Activated naive CD4-positive, alpha-beta T cell treated with anti-CD3 and anti-CD28 coated beads, Interleukin-2, amount 50 U/mL, for 72 hours (primary cell): Measurements from ENCODE around the gene CDH11. TPM values are rescaled to one million over a fixed set of nuclear protein-coding genes. Genes with fewer than 3 reads are reported as not detected.

Source experiments
- ATAC-seq, 2 donors: fragments of 150-1000 bp; cut with Tn5 transposase; 2 replicates each; pipeline ENCODE4 v1.10.0; 2021; ENCODE audit warnings: mild to moderate bottlenecking in 2 of 2, moderate library complexity in 2 of 2
- DNase-seq, 2 donors: peaks; one replicate each; pipeline ENCODE4 v3.0.0; 2021 to 2022; ENCODE audit warnings: low spot score in 2 of 2
- H3K27ac Mint-ChIP-seq, 2 donors: one replicate each; pipeline ENCODE4 v1.8.0; 2022; ENCODE audit warnings: mild to moderate bottlenecking in 2 of 2, mixed read lengths in 2 of 2
- H3K36me3 Mint-ChIP-seq, 2 donors: one replicate each; pipeline ENCODE4 v1.8.0; 2022; ENCODE audit warnings: mixed read lengths in 2 of 2
- H3K9me3 Mint-ChIP-seq, 2 donors: one replicate each; pipeline ENCODE4 v1.8.0; 2022; ENCODE audit warnings: mixed read lengths in 2 of 2
- total RNA-seq, 2 donors: library from RNA; stranded (reverse); gene quantifications; one replicate each; pipeline ENCODE4 v1.2.3, GENCODE V29; 2022

Gene CDH11
- total RNA-seq, 2 donors from 2014 or later: not detected

DNA sequence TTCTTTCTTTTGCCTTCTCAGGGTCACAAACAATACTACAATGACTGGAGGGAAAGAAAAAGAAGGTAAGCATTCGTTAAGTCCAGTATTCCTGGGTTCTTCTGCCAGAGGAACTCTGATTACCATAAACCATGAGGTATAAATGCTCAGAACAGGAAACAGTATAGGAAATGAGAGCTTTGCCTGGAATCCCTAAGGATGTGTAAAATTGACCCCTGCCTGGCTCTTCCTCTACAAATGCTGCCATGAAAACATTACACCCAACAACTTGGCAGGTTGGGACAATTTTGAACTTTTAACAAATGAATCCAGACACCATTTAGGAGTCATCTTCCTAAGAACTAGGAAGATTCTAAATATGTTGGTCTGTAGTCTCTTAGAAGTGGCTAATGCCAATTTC is 173.8 kb downstream of the CDH11 start:
- Mint-ChIP-seq H3K27ac (no peak overlapping the region), H3K9me3 (peaks cover 29 to 40% of the 10 kb centered on the region in 2 donors), H3K36me3 (peaks cover 5% of the 10 kb centered on the region in 2 donors)
- ATAC-seq (no peak), DNase-seq (no peak)

DNA sequence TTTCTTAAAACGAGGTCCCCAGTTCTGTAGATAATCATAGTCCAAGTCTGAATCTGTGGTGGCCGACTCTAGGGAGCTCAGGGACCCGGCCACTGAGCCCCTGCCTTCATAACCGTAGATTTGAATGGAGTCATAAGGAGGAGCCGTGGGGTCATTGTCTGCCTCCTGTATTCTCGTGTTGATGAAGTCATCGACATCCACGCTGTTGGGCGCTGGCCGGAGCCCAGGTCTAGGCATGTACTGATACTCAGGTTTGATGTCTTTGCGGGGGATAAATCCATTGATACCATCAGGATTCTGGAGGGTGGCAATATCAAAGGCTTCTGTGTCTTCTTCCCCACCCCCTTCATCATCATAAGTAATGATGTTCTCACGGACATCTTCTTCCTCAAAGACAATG is 174.2 kb downstream of the CDH11 start:
- H3K36me3 Mint-ChIP-seq: peaks cover 5% of the 10 kb centered on the region in 2 donors
- DNase-seq (no peak), ATAC-seq (no peak)
- peaks cover 30 to 42% of the 10 kb centered on the region in 2 donors for H3K9me3 Mint-ChIP-seq
- H3K27ac Mint-ChIP-seq: no peak overlapping the region

DNA sequence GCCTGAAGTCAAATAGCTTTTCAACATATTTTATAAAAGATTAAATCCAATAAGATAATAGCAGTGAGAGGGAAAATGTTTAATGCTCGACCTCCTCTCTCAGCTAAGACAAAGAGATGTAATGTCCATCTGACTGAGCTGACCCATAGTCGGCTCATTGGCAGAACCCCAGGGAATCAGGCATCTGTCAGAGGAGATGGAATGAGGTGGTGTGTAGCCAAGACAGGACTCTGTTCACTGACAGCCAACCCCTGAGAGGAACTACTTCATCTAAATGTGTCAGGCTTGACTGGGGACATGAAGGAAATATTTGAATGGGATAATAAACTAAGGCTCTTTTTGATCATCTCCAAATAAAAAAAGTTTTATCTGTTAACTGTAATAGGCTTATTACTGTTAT is 188.0 kb downstream of the CDH11 start:
- H3K36me3 Mint-ChIP-seq: peaks cover 0 to 4% of the 10 kb centered on the region in 2 donors
- peaks cover 11 to 22% of the 10 kb centered on the region in 2 donors for H3K9me3 Mint-ChIP-seq
- no peak for DNase-seq
- no peak overlapping the region for H3K27ac Mint-ChIP-seq
- no peak for ATAC-seq

DNA sequence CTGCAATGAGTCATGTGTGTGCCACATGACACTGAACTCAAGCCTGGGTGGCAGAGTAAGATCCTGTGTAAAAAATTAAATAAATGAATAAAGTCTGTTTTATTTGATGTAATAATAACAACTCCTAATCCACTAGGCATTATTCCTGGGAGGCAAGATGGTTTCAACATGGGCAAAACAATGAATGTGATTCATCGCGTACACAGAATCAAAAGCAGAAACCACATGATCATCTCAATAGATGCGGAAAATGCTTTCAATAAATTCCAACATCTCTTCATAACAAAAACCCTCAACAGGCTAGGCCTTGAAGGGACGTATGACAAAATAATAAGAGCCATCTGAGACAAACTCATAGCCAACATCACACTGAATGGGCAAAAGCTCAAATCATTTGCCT is 195.4 kb downstream of the CDH11 start:
- Mint-ChIP-seq H3K27ac (no peak overlapping the region), H3K36me3 (peaks cover 4 to 5% of the 10 kb centered on the region in 2 donors), H3K9me3 (peaks cover 19 to 42% of the 10 kb centered on the region in 2 donors)
- DNase-seq (no peak), ATAC-seq (no peak)

DNA sequence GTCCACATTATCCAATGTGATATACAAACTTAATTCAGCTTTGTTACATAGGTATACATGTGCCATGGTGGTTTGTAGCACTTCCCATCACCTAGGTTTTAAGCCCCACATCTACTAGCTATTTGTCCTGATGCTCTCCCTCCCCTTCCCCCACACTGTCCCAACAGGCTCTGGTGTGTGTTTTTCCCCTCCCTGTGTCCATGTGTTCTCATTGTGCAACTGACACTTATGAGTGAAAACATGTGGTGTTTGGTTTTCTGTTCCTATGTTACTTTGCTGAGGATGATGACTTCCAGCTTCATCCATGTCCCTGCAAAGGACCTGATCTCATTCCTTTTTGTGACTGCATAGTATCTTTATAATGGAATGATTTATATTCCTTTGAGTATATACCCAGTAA is 196.7 kb downstream of the CDH11 start:
- ATAC-seq (no peak), DNase-seq (no peak)
- no peak overlapping the region for H3K27ac Mint-ChIP-seq
- peaks cover 23 to 44% of the 10 kb centered on the region in 2 donors for H3K9me3 Mint-ChIP-seq
- peaks cover 4 to 5% of the 10 kb centered on the region in 2 donors for H3K36me3 Mint-ChIP-seq

DNA sequence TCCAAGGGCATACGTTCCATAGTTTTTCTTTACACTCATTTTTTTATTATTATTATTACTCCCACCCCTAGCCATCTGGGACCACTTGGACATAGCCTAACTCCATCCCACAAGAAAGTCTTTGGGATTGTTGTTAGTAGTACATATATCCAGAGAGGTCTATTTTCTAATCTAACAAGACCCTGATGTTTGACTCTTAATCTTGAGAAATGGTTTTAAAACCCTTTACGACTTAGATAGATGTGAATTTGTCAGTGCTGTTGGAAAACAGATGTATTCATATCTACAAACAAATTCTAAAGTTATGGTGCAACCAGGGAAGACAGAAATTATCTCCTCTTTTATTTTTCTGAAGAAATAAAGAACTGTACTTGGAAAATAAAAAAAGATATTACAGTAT is 197.8 kb downstream of the CDH11 start:
- no peak for ATAC-seq
- no peak for DNase-seq
- Mint-ChIP-seq H3K36me3 (peaks cover 0 to 5% of the 10 kb centered on the region in 2 donors), H3K27ac (no peak overlapping the region), H3K9me3 (peaks cover 25 to 37% of the 10 kb centered on the region in 2 donors)

DNA sequence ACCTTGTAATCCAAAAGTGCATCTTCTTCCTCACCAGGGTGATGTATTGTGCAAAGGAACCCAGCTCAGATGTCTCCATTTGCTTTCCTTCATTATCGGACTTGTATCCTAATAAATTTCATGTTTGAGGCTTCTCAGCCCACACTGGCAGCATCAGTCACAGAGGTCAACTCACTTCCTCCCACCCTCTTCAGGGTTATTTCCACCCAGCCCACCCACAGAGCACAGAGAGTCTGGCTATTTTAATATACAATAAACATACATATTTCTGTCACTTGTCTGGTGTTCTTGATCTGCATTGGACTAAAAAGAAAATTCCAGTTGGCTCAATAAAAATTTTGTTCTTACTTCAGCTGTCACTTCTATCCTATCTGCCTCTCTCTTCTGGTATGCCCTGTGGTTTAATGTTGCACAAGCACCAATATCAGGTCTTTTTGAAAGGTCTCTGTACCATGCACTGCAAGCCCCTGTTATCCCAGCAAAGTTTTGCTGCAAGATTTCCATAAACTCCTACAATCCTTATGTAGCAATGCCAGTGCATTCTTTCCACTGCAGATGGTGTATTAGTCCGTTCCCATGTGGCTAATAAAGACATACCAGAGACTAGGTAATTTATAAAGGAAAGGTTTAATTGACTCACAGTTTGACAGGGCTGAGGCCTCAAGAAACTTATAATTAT is 201.8 kb downstream of the CDH11 start:
- peaks cover 0 to 8% of the 10 kb centered on the region in 2 donors for H3K36me3 Mint-ChIP-seq
- ATAC-seq (no peak), DNase-seq (no peak)
- H3K9me3 Mint-ChIP-seq: peaks cover 26 to 27% of the 10 kb centered on the region in 2 donors
- no peak overlapping the region for H3K27ac Mint-ChIP-seq

DNA sequence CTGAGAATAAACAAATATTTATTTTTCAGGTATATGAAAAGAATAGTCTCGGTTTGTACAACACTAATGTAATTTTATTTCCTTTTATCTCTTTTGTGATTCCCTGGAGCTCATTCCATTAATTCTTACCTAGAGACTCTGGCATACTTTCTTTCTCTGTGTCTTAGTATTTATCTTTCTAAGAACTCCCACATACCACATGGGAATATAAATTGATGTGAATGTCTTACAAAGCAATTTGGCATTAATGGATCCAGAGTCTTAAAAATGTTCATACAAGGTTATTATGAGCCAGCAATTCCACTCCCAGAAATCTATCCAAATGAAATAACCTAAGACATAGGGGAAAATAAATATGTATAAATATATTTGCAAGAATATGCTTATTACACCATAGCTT is 202.7 kb downstream of the CDH11 start:
- H3K27ac Mint-ChIP-seq: no peak overlapping the region
- DNase-seq (no peak), ATAC-seq (no peak)
- H3K9me3 Mint-ChIP-seq: peaks cover 26 to 27% of the 10 kb centered on the region in 2 donors
- H3K36me3 Mint-ChIP-seq: peaks cover 0 to 8% of the 10 kb centered on the region in 2 donors

DNA sequence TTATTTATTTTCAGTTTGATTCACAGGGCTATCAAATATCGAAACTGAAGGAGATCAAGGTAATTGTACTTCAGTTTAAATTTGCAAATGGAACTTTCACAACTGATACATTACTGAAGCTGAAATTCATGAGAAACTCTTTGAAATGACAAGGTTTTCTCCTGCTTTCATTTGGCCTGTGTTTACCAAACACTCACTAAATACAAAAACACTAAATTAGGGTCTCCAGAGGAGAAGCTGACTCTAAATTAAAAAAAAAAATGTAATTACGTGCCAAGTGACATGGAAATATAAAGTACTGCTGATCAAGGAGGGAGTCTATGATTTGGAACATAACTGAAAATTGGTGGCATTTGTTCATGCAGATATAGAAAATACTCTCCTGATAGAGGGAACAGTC is 205.8 kb downstream of the CDH11 start:
- ATAC-seq (no peak), DNase-seq (no peak)
- Mint-ChIP-seq H3K9me3 (peaks cover 18 to 21% of the 10 kb centered on the region in 2 donors), H3K27ac (no peak overlapping the region), H3K36me3 (peaks cover 0 to 8% of the 10 kb centered on the region in 2 donors)

DNA sequence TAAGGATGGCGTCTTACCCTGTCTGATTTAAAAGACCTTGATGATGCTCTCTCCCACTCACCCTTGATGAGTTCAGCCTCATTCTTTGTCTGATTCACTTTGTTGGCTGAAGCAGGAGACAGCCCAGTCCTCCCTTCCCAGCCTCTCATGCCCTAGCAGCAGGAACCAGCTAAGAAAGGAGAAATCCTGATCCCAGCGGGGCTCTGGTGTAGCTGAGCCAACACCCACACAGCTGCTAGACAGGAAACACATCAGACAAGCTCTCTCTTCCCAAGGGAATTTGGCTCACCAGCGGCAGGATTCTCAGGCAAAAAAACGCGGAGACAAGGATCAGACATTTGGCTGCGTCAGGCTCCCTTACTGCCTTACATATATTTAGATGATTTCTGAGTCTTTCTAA is 211.5 kb downstream of the CDH11 start:
- ATAC-seq (no peak), DNase-seq (no peak)
- Mint-ChIP-seq H3K27ac (no peak overlapping the region), H3K9me3 (peaks cover 7 to 16% of the 10 kb centered on the region in 2 donors), H3K36me3 (peaks cover 0 to 7% of the 10 kb centered on the region in 2 donors)

DNA sequence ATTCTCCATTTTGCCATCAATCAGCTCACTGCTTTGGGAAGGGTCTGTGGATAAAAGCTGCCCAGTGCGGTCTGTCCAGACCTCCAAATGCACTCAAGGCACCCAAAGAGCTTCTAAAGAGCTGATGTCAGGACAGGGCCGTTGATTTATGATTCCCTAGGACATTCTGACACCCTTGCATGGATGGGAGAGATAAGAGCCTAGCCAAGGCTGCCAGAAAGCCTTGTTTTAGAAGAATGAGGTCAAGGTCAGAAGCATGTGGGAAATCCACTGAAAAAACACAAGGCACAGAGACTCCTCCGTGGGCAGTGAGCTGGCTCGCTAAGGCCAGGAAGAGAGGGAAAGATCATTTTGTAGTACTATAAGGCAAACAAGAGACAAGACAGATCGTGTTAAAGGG is 214.0 kb downstream of the CDH11 start:
- no peak overlapping the region for H3K27ac Mint-ChIP-seq
- H3K36me3 Mint-ChIP-seq: peaks cover 0 to 12% of the 10 kb centered on the region in 2 donors
- ATAC-seq: no peak
- H3K9me3 Mint-ChIP-seq: peaks cover 13 to 26% of the 10 kb centered on the region in 2 donors
- DNase-seq: no peak

DNA sequence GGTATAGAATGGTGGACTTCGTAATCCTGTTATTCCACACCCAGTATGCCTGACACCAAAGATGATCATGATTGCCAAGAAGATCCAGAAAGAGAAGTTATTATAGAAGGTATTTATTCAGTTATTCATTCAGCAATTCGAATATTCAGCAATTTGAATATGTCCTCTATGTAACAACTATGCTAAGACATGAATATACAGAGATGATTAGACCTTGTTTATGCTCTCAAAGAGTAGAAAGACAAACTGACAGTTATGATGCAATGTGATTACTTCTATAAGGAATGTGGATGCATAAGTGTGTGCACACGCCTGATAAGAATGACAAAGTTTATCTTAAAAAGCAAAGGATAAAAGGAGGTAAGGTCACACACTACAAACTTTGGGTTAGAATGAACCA is 218.1 kb downstream of the CDH11 start:
- ATAC-seq (no peak), DNase-seq (no peak)
- Mint-ChIP-seq H3K27ac (no peak overlapping the region), H3K9me3 (peaks cover 23 to 28% of the 10 kb centered on the region in 2 donors), H3K36me3 (peaks cover 0 to 12% of the 10 kb centered on the region in 2 donors)

DNA sequence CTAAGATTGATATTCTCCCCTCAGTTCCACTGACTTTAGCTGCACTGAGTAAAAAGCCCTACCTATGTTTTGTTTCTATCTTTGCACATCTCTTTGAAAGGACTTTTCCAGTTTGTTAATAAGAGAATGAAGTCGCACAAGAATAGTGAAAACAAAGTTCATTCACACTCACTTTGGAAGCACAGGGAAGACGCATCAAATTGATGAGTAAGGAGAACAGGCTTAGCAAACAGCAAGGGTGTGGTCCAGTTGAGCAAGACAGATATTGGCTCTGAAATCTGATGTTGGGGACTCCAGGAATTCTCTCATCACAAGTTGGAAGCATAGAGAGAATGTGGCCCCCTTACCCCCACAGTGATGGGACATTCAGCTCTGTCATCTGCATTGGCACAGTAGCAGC is 221.3 kb downstream of the CDH11 start:
- DNase-seq (no peak), ATAC-seq (no peak)
- H3K27ac Mint-ChIP-seq: no peak overlapping the region
- peaks cover 0 to 4% of the 10 kb centered on the region in 2 donors for H3K36me3 Mint-ChIP-seq
- H3K9me3 Mint-ChIP-seq: peaks cover 22 to 33% of the 10 kb centered on the region in 2 donors

DNA sequence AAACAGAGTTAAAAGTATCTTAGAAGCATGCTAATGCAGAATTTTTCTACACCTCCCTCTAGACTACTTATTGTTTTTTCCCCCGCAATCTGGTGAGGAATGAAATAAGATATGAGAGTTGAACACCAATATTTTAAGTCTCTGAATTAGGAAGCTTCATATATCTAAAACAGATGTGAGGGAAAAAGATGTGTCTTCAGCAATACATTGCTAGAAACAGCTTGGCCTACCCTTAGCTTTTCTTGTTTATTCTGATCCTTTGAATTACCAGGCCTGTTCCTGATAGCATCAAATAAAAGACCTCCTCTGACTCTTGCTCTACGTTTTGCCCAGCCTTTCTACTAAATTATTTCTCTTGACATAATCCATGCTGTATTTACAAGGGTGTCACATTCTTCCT is 221.8 kb downstream of the CDH11 start:
- Mint-ChIP-seq H3K9me3 (peaks cover 22 to 33% of the 10 kb centered on the region in 2 donors), H3K36me3 (peaks cover 0 to 4% of the 10 kb centered on the region in 2 donors), H3K27ac (no peak overlapping the region)
- ATAC-seq (no peak), DNase-seq (no peak)

DNA sequence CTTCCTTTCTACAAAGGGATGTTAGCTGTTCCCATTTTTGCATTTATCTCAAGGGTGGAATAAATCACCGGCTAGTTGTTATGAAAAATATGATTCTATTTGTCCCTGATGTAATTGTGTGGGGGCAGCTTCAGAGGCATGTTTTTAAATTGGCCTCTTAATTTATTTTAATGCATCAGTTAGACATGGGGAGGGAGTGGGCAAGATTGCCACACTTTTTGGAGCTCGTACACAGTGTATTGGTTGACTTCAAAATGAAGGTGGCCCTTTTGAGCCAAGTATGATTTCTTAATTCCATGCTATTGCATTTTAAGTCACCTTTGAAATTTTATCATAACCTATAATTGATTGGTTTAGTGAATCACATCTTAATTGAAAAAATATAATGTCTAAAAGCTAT is 223.7 kb downstream of the CDH11 start:
- Mint-ChIP-seq H3K36me3 (peaks cover 0 to 6% of the 10 kb centered on the region in 2 donors), H3K27ac (no peak overlapping the region), H3K9me3 (peaks cover 21 to 39% of the 10 kb centered on the region in 2 donors)
- ATAC-seq (no peak), DNase-seq (no peak)
